Sciatic nerve (tissue), 2 donors: ENCODE data around the gene METTL18. TPM values are rescaled to one million over a fixed set of nuclear protein-coding genes. Genes with fewer than 3 reads are reported as not detected.
A peak's percentile ranks its signal among the peaks of the same experiment; 100 is the strongest.
"Not testable (repeated sequence)": the region's sequence is repeated elsewhere in the genome, so short reads cannot be mapped to it uniquely, and the experiment has no call there.

Experiments
- ATAC-seq: fragments of 200-7000 bp; cut with Tn5 transposase; one replicate; pipeline ENCODE4 v1.9.1; 2020; ENCODE audit warnings: mild to moderate bottlenecking, moderate library complexity
- DNase-seq: peaks from one replicate; pipeline ENCODE4 v3.0.0-alpha.2; 2020; ENCODE audit warnings: low spot score
- intact Hi-C: fragments of 100-400 bp; cut with DNase I; formaldehyde crosslinking; loops from one replicate; pipeline ENCODE4 v1.14.2; 2022
- total RNA-seq: library from RNA; stranded (reverse); fragmentation: NEBNext Ultra II Directional; extraction: Animal tissue kit (Norgen Biotek cat#: 25700); gene quantifications from one replicate; pipeline ENCODE4 v1.2.1, GENCODE V29; 2021
- donor health status: DM: no; HTN: no; CAD: no.
- donor health status: DM: no; HTN: no; CAD: no.

Gene METTL18
- total RNA-seq, result 9.5 TPM

DNA sequence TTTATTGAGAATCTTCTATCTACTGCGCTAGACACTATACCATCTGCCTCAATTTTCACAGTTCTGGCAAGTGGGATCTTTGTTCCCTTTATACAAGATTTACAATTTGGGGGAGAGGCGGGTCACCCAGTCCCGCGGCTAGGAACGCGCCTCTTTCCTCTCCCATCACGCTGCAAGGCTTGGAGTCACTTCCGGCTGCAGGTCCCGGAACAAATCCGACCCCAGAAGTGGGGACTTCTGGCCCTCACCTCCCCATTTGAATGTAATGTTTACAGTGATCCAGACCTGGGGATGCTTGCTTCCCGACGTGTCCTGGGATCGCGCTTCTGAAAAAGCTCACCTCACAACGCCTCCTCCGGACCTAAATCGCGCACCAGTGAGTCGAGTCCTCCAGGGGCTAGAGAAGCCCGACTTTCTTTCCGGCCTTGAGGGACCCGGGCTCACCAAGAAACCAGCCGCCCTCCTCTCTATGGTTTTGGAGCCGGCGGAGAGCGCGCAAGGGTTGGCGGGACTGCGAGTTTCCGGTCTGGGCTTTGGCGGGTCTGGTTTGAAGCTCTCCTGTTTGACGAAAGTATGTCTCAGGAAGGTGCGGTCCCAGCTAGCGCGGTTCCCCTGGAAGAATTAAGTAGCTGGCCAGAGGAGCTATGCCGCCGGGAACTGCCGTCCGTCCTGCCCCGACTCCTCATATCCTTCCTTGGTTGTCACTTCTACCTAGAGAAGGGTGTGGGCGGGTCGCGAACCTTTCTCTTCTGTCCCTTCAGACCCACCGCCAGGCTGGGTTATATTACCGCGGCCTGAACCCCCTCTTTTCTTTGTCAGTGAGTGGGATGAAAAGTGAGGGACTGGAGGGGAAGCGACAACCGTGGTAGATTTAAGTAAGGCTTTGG lies at the start of gene METTL18:
Gene METTL18, minus strand, starts transcription at position 378 of the 887 bp plus-strand sequence. CDS start 1,212 bp downstream, outside the sequence.
- ATAC-seq (peak; percentile 100), DNase-seq (peak; percentile 92)
- intact Hi-C loops, result no loop called here

DNA sequence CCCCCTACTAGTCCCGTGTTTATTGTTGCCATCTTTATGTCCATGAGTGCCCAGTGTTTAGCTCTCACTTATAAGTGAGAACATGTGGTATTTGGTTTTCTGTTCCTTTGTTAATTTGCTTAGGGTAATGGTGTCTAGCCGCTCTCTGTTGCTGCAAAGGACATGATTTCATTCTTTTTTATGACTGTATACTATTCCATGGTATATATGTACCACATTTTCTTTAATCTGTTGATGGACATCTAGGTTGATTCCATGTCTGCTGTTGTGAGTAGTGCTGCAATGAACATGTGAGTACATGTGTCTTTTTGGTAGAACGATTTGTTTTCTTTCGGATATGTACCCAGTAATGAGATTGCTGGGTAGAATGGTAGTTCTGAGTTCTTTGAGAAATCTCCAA lies 44.2 kb upstream of the METTL18 start:
- intact Hi-C loops, result no loop called here
- ATAC-seq (no peak), DNase-seq (no peak)

- intact Hi-C loops, result no loop called here
- DNase-seq, result no peak
- no peak for ATAC-seq
These were observed 41.5 kb upstream of the METTL18 start for GRCh38 chr1:169836198-169836597.

- intact Hi-C loops, result no loop called here
- DNase-seq, result no peak
- no peak for ATAC-seq
These were observed 40.9 kb upstream of the METTL18 start for GRCh38 chr1:169835647-169836046.

DNA sequence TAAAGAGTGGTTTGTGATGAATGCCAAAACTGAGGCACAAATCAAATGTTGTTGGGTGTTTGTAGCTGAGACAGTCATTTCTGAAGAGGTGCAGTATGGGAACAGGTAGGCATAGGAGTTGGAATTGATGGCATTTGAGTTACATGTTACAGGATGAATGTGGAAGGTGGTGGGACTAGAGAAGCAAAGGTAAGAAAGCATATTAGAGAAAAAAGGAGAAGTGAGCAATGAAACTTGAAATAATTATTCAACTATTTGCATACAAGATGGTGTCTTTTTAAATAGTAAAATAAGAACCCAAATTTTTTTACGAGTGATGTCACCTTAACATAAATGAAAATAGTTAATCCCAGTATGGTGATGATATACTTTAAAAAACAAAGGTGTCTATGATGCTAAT lies 40.2 kb upstream of the METTL18 start:
- ATAC-seq (no peak), DNase-seq (no peak)
- intact Hi-C loops, result no loop called here

DNA sequence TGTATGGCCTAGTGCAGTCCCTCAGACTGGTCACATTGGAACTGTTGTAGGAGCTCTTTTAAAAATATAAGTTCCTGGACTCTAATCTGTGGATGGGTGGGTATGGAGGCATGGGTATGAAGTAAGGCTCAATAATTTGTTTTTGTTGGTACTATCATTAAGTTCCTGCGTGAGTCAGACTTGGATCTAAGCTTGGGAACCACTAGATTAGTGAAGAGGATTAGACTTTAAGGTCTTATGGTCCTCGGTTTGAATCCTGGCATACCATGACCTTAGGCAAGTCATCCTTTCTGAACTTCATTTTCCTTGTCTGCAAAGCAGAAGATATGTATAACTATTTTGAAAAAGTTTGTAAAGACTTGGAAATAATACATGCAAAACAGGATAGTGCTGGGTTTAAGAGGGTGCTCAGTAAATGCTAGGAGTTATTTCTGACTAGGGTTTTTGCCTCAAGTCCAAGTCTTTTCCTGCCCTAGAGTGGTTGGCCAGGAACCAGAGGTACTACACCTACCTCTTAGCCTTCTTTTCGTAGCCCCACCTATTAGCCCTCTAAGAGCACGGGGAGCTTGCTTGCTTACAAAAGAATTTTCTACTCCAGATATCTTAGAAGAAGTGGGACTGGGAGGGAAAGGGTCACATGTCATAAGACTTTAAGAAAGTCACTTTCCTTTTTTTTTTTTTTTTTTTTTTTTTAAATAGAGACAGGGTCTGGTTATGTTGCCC lies 38.6 kb upstream of the METTL18 start:
- DNase-seq (no peak), ATAC-seq (no peak)
- intact Hi-C loops, result no loop called here

DNA sequence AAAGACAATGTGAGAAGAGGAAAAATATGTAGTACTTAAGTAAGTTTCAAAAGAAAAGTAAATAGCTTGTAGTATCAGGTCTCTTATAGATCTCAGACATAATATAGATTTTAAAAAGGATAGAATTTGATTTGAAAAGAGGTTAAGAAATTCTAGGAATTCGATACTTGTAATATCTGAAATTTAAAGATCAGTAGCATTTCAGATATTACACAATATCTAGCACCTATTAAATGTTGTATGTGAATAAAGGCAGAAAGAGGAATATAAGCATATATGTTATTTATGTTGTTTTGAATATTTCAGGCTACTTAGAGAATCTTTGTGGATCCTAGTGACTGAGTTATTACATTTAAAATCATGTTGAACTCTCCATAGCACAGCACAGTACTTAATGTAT lies 35.0 kb upstream of the METTL18 start:
- no peak for DNase-seq
- intact Hi-C loops, result no loop called here
- ATAC-seq, result no peak

DNA sequence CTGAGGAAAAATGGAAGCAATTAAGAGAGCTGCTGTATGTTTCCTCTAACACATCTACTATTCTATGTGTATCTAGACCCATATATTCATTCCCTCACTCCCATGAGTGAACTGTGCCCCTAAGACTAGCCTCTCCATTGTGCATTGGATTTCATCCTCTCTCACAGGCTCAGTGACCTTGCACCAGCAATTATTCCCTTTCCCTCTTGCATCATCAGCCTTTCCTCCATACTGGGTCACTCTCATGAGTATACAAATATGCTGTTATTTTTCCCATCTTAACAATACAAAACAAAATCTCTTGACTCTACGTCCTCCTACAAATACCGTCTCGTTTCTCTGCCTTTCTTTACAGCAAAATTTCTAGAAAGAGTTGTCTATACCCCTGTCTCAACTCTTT lies 29.4 kb upstream of the METTL18 start:
- intact Hi-C loops, result no loop called here
- no peak for ATAC-seq

DNA sequence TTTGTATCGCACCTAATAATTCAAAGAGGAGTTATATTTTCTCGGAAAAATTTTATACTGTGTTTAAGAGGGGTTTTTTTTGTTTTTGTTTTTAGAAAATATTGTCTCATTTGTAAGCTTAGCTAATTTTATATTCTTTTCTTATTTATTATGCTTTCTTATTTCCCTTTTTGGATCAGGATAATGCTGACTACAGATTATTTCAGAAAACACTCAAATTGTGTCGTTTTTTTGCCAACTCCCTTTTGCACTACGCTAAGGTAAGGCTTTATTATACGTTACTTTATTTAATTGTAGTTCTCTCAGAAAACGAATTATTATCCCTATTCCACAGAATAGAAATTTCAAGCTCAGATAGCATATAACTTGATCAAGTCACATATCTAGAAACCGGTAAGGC lies 26.8 kb upstream of the METTL18 start:
- intact Hi-C loops, result no loop called here
- ATAC-seq (no peak), DNase-seq (no peak)

More for the DNA sequence above, 29.4 kb upstream of the METTL18 start:
- DNase-seq, result no peak

DNA sequence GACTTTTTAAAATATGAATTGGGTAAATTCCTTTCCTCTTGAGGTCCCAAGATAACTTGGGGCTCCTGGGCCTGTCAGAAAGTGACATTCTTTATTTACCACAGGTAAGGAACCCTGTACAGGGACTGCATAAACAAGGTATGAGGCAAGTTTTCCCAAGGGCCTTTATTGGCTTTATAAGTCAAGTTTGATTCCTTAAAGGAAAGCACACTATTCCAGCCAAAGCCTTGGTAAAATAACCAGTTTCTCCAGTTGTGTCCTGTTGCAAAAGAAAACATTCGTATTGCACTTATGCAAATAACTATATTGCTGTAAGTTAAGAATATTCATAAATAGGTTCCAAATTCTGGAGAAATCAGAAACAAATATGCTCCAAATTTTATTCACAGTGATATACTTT lies 21.9 kb upstream of the METTL18 start:
- ATAC-seq (no peak), DNase-seq (no peak)
- intact Hi-C loops, result no loop called here

DNA sequence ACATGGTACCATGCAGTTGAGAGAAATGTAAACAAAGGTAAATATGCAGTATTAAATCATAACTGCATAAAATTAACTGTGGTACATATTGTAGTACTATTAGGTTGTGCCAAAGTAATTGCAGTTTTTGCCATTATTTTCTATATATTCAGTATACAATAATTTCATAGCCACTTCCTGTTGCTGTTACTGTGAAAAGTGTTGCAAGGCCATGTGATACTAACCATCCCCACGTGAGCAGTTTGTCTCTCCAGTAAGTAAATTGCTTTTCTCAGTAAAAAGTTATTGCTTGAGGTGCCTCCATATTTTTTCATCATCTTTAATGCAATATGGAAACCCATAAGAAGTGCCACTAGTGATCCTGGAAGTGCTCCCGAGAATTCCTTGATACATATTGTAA lies 19.6 kb upstream of the METTL18 start:
- DNase-seq (no peak), ATAC-seq (no peak)
- intact Hi-C loops, result loop anchor here (5.0 kb wide), 1 partner anchor 143 kb away; no protein-coding TSS in a partner anchor

- intact Hi-C loops, result loop anchor here (5.0 kb wide), 1 partner anchor 145 kb away; no protein-coding TSS in a partner anchor
- DNase-seq, result no peak
These were observed 17.4 kb upstream of the METTL18 start for GRCh38 chr1:169812131-169812530.

DNA sequence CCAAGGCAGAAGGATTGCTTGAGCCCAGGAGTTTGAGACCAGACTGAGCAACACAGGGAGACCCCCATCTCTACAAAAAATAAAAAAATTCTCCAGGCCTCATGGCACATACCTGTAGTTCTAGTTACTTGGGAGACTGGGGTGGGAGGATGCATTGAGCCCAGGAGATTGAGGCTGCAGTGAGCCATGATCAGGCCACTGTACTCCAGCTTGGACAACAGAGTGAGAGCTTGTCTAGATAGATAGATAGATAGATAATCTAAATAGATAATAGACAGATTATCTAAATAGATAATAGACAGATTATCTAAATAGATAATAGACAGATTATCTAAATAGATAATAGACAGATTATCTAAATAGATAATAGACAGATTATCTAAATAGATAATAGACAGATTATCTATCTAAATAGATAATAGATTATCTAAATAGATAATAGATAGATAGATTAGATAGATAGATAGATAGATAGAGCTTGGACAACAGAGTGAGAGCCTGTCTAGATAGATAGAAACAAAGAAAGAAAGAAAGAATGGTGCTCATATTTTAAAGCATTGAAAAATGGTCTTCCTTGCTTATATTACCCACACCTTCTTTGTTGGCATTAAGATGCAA lies 16.8 kb upstream of the METTL18 start:
- intact Hi-C loops, result loop anchor here (5.0 kb wide), 1 partner anchor 146 kb away; no protein-coding TSS in a partner anchor

More at GRCh38 chr1:169812131-169812530, 17.4 kb upstream of the METTL18 start:
- ATAC-seq, result no peak

DNA sequence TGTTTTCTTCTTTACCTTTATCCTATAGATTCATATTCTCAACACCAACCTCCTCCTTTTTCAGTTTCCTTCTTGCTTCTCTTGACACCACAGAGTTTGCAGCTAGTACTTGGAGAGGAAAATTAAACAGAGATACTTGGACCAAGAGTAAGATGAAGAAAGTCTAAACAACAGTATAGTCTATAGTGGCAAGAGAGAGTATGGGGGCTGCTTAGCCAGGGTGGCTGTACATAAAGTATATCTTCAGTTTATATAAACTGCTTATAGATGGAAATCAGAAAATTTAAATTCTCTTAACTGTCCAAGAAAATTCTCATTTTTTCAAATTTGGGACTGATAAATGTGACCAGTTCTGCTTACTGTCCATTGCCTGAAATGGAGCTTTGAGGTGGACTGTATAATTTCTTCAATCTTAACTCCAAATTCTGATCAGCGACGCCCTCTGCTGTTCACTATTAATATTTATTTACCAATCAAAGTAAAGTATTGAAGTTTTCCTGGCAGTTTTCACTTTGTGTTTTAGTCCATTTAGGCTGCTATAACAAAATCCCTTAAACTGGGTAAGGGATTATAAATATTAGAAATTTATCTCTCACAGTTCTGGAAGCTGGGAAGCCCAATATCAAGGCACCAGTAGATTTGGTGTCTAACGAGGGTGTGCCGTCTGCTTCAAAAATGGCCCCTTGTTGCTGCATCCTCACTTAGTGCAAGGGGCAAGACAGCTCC lies 14.8 kb upstream of the METTL18 start:
- intact Hi-C loops, result loop anchor here (5.0 kb wide), 1 partner anchor 148 kb away; no protein-coding TSS in a partner anchor
- DNase-seq (no peak), ATAC-seq (peak; percentile 53)

More for the DNA sequence above, 16.8 kb upstream of the METTL18 start:
- DNase-seq, ATAC-seq: not testable (repeated sequence)

DNA sequence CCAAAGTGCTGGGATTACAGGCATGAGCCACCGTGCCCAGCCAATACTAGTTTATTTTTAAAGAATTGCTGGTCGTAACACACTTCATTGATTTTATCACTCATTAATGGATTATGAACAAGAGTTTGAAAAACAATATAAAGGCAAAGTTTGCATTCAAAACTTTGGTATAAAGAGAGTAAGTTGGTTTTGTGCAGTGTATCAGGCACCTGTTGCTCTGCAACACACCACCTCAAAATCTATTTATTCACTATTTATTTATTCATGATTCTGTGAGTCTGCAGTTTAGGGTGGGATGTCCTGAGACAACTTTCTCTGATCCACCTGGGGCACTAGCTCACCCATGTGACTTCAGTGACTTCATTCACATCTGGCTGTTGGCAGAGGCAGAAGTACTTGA lies 10.2 kb upstream of the METTL18 start:
- DNase-seq (no peak), ATAC-seq (no peak)
- intact Hi-C loops, result no loop called here

DNA sequence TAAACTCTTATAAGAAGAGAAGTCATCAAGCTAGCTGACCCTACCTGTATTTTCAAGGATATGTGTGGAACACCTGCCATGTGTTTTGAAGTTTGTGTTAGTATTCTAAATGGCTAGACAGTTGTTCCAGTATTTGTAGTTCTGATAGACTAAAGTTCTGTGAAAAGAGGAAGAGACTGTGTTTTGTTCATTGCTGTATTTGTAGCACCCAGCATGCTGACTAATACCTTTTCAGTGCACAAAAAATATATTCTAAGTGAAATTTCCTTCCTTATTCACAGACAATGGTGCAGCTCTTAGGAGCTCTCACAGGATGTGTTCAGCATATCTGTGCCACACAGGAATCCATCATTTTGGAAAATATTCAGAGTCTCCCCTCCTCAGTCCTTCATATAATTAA lies 8.2 kb upstream of the METTL18 start:
- DNase-seq (no peak), ATAC-seq (peak; percentile 44)
- intact Hi-C loops, result no loop called here

- intact Hi-C loops, result no loop called here
- no peak for DNase-seq
- ATAC-seq, result no peak
These were observed 2.6 kb upstream of the METTL18 start for GRCh38 chr1:169797281-169797680.

DNA sequence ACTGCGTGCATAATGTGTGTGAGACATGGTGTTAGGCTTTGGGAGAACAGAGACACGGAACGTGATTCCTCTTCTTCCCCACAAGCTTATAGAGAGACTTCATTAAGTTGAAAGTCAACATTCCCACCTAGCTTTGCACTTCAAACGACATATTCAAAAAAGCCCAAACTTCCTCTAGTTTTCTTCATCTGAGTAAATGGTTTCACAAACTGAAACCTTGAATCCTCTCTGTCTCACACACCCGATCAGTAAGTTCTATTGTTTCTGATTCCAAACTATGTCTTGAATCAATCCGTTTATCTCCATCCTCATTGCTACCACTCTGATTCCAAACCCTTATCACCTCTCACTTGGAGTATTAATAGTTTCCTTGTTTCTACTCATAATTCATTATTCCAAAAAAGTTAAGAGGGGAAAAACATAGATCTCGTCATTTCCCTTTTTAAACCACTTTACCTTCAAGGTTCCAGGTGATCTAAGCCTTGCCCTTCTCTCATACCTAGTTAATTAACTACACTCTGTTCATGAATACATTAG lies 1.6 kb upstream of the METTL18 start:
- DNase-seq, result no peak
- intact Hi-C loops, result no loop called here
- ATAC-seq, result no peak

- DNase-seq (no peak), ATAC-seq (no peak)
- intact Hi-C loops, result no loop called here
These were observed 980 bp upstream of the METTL18 start for GRCh38 chr1:169795687-169796086.
